GM18505 (cell line): Measurements from ENCODE around the gene DIAPH3.

Source experiments
- ATAC-seq: cut with Tn5 transposase; IDR thresholded peaks from one replicate; pipeline ENCODE4 v1.9.1; 2021; ENCODE audit not compliant: unreplicated experiment
- POLR2A ChIP-seq: IDR thresholded peaks from 4 replicates; pipeline ENCODE4 v1.6.1; 2011; ENCODE audit warnings: borderline replicate concordance; ENCODE audit not compliant: insufficient read depth, insufficient read length; ENCODE audit errors: extremely low read depth

The DIAPH3 gene

GRCh38 chr13:59891053-59891452 is 272.7 kb downstream of the DIAPH3 start:
- ATAC-seq, result no peak
- TF ChIP-seq POLR2A, result no peak

DNA sequence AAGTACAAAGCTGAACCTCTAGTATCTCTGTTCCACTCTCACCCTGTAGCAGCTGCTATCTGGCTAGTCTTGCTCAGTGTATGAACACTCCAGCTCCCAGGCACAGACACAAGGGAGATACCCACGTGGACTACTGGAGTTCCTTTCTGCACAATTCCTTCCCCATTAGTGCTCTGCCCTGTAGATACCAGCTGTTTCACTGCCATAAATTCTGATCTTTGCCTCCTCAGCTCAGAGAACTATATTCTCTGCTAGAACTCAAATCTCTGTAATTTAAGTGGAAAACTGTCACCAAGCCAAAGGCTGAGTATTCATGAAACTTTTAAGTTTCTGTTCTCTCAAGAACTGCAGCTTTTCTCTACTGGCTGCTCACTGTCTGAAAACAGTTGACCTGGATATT is 273.7 kb downstream of the DIAPH3 start:
- no peak for TF ChIP-seq POLR2A
- ATAC-seq, result no peak

DNA sequence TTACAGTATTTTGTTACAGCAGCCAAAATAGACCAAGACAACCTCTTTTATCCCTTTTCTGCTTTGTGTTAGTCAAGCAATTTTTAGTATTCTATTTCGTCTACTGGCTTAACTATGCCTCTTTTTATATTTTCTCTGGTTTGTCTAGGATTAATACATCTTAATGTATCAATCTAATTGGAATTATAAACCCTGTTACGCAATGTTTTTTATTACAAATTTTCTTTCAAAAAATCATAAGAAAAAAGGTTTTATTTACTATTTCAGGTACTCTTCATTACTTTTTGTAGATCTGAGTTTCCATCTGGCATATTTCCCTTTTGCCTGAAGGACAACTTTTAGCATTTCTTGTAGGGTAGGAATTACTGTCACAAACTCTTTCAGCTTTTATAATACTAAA is 275.3 kb downstream of the DIAPH3 start:
- ATAC-seq, result no peak
- no peak for TF ChIP-seq POLR2A

DNA sequence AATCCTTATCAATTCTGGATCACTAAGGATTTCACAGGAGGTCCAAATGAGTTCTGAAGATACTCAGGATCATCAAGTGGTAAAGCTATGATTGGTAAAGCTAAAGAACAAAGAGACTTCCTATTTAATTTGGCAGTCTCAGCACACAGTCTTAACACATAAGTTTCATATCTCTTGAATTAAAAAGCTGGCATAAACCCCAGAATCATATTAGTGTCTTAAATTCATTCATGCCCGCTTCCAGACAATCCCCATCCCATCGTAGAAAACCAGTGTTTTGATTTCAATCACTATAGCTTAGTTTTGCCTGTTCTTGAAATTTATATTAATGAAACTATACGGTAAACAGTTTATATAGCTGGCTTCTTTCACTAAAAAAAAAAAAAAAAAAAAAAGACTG is 278.7 kb downstream of the DIAPH3 start:
- ATAC-seq, result no peak
- no peak for TF ChIP-seq POLR2A

- no peak for ATAC-seq
- TF ChIP-seq POLR2A, result no peak
Observed at GRCh38 chr13:59883885-59884284, 279.8 kb downstream of the DIAPH3 start.

DNA sequence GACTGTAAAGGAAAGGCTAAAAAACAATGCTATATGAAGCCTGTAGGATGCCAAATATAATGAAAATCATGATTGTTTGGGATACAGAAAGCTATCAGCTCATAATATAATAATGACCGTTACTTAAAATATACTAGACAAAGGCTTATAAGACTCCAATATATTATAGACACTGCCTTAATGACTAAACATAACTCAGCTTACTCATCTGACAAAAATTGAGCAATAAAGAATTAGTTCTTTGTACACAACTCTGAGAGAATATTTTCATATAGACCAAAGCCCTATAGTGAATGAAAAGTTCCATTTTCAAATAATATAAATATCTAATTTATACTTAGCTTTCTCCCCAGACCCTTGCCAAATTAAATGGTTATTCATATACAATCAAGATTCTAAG is 283.3 kb downstream of the DIAPH3 start:
- ATAC-seq, result no peak
- TF ChIP-seq POLR2A, result no peak

- no peak for ATAC-seq
- TF ChIP-seq POLR2A, result no peak
Observed at GRCh38 chr13:59879281-59879680, 284.4 kb downstream of the DIAPH3 start.

DNA sequence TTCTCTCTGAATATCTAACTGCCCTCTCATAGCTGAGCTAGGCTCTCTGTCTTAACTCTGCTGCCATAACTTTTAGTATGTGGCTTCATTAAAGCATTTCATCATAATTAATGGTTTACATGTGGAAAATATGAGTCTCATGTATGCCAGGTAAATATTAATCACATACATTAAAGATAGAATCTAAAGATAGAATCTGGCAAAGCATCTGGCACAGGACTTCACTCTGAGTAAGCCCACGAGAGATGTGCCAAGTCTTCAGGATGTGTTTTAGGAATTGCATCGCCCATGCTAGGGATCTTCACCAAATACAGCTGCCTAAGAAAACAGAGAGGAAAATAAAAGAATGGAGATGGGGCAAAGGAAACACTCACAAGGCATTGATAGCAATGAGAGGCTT is 285.8 kb downstream of the DIAPH3 start:
- TF ChIP-seq POLR2A, result no peak
- no peak for ATAC-seq

- ATAC-seq, result no peak
Observed at GRCh38 chr13:59874973-59875372, 288.8 kb downstream of the DIAPH3 start.

DNA sequence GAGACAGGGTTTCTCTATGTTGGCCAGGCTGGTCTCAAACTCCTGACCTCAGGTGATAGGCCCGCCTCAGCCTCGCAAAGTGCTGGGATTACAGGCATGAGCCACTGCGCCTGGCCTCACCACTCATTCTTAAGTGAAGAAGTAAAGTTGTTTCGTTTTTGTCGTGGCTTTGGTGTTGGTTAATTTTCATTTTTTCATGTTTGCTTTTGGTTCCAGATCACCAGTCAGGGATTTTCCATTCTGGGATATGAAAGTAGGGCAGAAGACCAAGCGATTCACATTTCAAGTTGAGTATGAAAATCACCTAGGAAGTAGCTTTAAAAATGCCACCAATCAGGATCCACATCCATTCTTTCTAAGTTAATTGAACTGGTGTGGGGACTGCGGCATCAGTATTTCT is 289.9 kb downstream of the DIAPH3 start:
- no peak for ATAC-seq
- no peak for TF ChIP-seq POLR2A

More at GRCh38 chr13:59874973-59875372, 288.8 kb downstream of the DIAPH3 start:
- TF ChIP-seq POLR2A, result no peak

DNA sequence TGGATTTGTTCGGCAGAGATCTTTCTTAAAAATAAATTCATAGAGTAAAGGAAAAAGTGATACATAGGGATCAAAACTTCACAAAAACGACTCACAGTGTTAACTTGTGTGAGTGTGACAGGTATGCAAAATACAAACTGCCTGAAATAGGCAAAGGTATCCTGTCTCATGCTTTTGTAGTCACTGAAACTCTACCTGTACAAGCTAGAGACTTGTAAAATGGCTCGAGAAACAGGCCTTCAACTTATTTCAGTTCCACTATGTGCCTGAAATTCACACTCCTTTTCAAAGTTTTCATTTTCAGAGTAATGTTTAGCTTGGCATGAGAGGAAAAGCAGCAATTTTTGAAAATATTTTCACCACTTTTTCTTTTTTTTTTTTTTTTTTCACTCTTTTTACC is 290.4 kb downstream of the DIAPH3 start:
- no peak for ATAC-seq

GRCh38 chr13:59867867-59868266 is 295.9 kb downstream of the DIAPH3 start:
- no peak for TF ChIP-seq POLR2A
- ATAC-seq, result no peak

More for the DNA sequence above, 290.4 kb downstream of the DIAPH3 start:
- no peak for TF ChIP-seq POLR2A

GRCh38 chr13:59865398-59865797 is 298.3 kb downstream of the DIAPH3 start:
- no peak for TF ChIP-seq POLR2A
- ATAC-seq, result no peak

DNA sequence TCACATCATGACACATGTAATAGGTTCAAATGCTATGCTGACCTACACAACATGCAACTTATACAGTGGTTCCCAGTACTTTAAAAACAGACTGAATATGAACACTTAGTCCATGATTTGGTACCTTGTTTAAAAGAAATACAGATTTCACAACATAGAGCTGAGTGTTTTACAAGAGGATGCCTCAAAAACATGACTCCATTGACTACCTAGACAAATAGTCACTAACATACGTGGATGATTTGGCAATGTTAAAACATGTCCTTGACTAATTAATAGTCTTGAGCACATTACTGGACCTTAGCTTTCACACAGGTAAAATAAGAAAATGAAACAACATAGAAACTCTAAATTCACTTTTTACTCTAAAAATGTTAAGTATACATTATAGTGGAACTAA is 300.1 kb downstream of the DIAPH3 start:
- TF ChIP-seq POLR2A, result no peak
- ATAC-seq, result no peak

DNA sequence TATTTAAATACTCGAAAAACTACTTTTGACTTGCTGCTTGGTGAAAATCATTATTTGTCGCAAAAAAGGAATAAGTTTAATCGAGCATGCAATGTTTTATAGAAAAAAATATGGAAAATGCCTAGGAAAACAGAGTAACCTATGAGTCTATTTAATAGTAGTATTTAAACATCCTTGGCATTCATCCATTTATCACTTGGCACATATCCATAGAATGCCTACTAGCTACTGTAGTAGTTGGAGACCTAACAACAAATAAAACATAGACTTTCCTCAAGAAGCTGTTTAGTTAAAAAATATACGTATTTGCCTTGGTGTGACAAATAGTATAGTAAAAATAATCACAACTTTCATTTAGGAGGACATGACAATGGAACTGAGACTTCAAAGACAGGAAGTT is 302.1 kb downstream of the DIAPH3 start:
- ATAC-seq, result no peak
- no peak for TF ChIP-seq POLR2A

- TF ChIP-seq POLR2A, result no peak
- no peak for ATAC-seq
Observed at GRCh38 chr13:59856281-59856810, 307.4 kb downstream of the DIAPH3 start.

GRCh38 chr13:59846845-59847620 is 316.7 kb downstream of the DIAPH3 start:
- no peak for TF ChIP-seq POLR2A
- ATAC-seq, result no peak
